ENCODE results near the gene SEPSECS. TPM values are rescaled to one million over a fixed set of nuclear protein-coding genes. Genes with fewer than 3 reads are reported as not detected.

SEPSECS gene
- total RNA-seq, 4 donors from 2014 or later, result 6.9 to 22.8 (median 10.4) TPM

DNA sequence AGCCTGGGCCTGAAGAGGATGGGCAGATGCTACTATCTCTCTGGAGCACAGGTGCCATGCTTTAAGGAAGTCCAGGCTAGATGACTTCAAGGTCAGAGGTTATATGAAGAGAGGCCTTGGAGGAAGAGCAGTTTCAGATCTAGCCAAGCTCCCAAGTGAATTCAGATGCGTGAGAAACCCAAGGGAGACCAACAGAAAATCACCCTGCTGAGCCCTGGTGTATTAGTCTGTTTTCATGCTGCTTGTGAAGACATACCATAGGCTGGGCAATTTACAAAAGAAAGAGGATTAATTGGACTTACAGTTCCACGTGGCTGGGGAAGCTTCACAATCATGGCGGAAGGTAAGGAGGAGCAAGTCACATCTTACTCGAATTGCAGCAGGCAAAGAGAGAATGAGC is 81.7 kb downstream of the SEPSECS start:
- no peak overlapping the region for H3K4me3 ChIP-seq
- H3K36me3 ChIP-seq, result no peaks in the 10 kb centered on the region
- DNase-seq, result no peak
- no peaks in the 10 kb centered on the region for H3K4me1 ChIP-seq
- TF ChIP-seq, protein P1, sequence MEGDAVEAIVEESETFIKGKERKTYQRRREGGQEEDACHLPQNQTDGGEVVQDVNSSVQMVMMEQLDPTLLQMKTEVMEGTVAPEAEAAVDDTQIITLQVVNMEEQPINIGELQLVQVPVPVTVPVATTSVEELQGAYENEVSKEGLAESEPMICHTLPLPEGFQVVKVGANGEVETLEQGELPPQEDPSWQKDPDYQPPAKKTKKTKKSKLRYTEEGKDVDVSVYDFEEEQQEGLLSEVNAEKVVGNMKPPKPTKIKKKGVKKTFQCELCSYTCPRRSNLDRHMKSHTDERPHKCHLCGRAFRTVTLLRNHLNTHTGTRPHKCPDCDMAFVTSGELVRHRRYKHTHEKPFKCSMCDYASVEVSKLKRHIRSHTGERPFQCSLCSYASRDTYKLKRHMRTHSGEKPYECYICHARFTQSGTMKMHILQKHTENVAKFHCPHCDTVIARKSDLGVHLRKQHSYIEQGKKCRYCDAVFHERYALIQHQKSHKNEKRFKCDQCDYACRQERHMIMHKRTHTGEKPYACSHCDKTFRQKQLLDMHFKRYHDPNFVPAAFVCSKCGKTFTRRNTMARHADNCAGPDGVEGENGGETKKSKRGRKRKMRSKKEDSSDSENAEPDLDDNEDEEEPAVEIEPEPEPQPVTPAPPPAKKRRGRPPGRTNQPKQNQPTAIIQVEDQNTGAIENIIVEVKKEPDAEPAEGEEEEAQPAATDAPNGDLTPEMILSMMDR (IDR thresholded peaks at IDR 0.05), result no peak
- no peak for TF ChIP-seq POLR2A (IDR thresholded peaks at IDR 0.05)
- intact Hi-C loops (cut with DNase I; ENCODE audit: low total_unique reads), result no loop called here
- no peaks in the 10 kb centered on the region for H3K9me3 ChIP-seq
- H3K27me3 ChIP-seq, result no peaks in the 10 kb centered on the region
- no peak overlapping the region for H3K27ac ChIP-seq

DNA sequence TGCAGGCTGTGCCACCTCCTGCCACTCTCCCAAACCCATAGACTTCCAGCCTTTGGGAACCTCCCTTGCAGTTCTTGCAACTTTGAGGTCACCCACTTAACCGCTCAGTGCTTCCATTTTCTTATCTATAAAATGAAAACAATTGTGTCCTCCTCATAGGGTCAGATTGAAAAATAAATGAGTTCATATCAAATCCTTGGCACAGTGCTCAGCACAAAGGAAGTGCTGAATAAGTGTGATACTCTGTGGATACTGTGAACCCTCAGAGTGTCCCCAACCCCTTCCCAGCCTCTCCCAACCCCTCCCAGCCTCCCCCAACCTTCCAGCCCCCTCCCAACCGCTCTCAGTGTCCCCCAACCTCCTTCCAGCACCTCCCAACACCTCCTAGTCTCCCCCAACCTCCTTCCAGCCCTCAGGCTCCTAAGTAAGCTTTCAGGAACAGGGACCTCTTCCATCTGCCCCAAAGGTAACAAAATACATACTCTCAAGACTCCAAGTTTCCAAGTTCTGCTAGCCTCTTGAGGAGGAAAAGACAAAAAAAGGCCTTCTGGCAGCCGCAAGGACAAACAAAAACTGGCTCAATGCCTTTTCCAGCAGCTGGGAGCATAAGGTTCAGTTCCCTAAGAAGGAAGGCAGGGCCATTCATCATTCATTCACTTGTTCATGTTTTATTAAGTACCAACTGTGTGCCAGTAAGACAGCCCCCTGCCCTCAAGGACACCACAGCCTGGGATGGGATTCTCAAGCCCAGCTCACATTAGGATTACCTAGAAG is 83.4 kb downstream of the SEPSECS start:
- TF ChIP-seq, protein P1 (IDR thresholded peaks at IDR 0.05), result no peak
- no peak for TF ChIP-seq POLR2A (IDR thresholded peaks at IDR 0.05)
- Histone ChIP-seq H3K4me1 (no peaks in the 10 kb centered on the region), H3K9me3 (no peaks in the 10 kb centered on the region), H3K36me3 (no peaks in the 10 kb centered on the region), H3K27me3 (no peaks in the 10 kb centered on the region), H3K27ac (no peak overlapping the region), H3K4me3 (no peak overlapping the region)
- DNase-seq, result no peak
- intact Hi-C loops (cut with DNase I; ENCODE audit: low total_unique reads), result no loop called here

DNA sequence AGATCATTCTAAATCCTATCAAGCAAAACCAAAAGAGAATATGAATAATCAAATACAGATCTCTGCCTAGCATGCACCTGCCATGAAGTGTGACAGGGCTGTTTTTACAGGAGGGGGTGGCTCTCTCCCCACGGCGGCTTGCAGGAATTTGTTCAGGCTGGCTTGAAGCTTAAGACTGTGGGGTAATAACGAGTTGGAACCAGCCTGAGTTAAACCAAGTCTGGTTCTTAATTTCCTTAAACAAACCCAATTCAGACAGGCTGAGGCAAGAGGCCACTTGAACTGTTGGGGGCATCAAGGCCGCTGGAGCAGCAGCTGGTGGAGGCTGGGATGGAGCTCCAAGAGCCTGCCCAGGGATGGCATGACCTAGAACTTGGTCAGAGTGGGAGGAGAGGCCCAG is 84.4 kb downstream of the SEPSECS start:
- DNase-seq, result no peak
- Histone ChIP-seq H3K36me3 (no peaks in the 10 kb centered on the region), H3K27me3 (no peaks in the 10 kb centered on the region), H3K9me3 (no peaks in the 10 kb centered on the region), H3K4me1 (no peaks in the 10 kb centered on the region), H3K4me3 (no peak overlapping the region), H3K27ac (no peak overlapping the region)
- intact Hi-C loops (cut with DNase I; ENCODE audit: low total_unique reads), result no loop called here
- TF ChIP-seq, protein P1 (IDR thresholded peaks at IDR 0.05), result no peak
- TF ChIP-seq POLR2A (IDR thresholded peaks at IDR 0.05), result no peak

DNA sequence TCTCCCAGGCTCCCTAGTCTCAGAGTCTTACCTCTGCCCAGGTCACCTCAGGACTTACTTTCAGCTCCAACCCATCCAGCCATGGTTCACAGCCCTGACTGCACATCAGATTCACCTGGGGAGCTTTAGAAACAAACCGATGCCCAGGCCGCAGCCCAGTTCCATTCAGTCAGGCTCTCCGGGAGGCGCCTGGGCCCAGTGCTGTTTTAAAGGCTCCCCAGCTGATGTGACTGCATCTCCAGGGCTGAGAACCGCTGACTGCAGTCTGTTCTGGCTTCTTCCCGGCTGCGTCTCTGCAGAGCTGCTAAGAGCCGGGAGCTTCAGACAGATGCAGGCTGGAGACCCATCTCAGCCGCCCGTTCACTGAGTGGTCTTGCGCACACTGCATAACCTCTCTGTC is 85.1 kb downstream of the SEPSECS start:
- no peaks in the 10 kb centered on the region for H3K9me3 ChIP-seq
- H3K27me3 ChIP-seq, result no peaks in the 10 kb centered on the region
- no peaks in the 10 kb centered on the region for H3K36me3 ChIP-seq
- DNase-seq, result no peak
- no peak overlapping the region for H3K4me3 ChIP-seq
- no peak overlapping the region for H3K27ac ChIP-seq
- TF ChIP-seq, protein P1 (IDR thresholded peaks at IDR 0.05), result no peak
- TF ChIP-seq POLR2A (IDR thresholded peaks at IDR 0.05), result no peak
- intact Hi-C loops (cut with DNase I; ENCODE audit: low total_unique reads), result no loop called here
- H3K4me1 ChIP-seq, result no peaks in the 10 kb centered on the region

DNA sequence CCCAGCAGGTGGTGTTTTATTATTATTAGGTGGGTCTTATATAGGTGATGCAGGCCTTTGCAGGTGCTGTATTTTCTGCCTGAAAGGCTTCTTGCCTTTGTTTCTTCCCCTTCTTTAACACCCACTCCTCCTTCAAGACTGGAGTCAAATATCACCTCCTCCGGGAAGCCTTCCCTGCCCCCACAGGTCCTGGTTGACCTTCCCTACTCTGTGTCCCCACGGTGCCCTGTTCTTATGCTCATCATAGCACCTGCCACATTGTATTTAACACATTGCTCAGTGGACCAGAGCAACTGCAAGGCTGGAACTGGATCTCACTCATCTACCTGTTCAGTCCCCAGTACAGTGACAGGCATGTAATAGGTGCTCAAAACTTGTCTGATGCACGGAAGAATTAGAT is 89.7 kb downstream of the SEPSECS start:
- H3K4me1 ChIP-seq, result peaks cover 0 to under 1% of the 10 kb centered on the region in 2 donors
- TF ChIP-seq POLR2A (IDR thresholded peaks at IDR 0.05), result no peak
- TF ChIP-seq, protein P1 (IDR thresholded peaks at IDR 0.05), result no peak
- H3K27me3 ChIP-seq, result no peaks in the 10 kb centered on the region
- intact Hi-C loops (cut with DNase I; ENCODE audit: low total_unique reads), result no loop called here
- H3K27ac ChIP-seq, result no peak overlapping the region
- H3K9me3 ChIP-seq, result no peaks in the 10 kb centered on the region
- H3K36me3 ChIP-seq, result no peaks in the 10 kb centered on the region
- no peak for DNase-seq
- H3K4me3 ChIP-seq, result no peak overlapping the region

Other genes starting within 250 kb of the SEPSECS start
- 100 to 1,000 TPM in 2 of 4 donors, 10 to 100 TPM in 2; 18.7 to 462 (median 69.3) TPM for gene CCDC149, start 247.4 kb downstream of the SEPSECS start, total RNA-seq
- gene LGI2, start 129.5 kb downstream of the SEPSECS start, total RNA-seq, result 10 to 100 TPM in 2 of 4 donors, 1 to 10 TPM in 2; 2.3 to 23.7 (median 14.0) TPM
- 10 to 100 TPM in 3 of 4 donors, 1 to 10 TPM in 1; 2.8 to 27.4 (median 18.2) TPM for gene PI4K2B, start 73.6 kb upstream of the SEPSECS start, total RNA-seq
- gene ZCCHC4, start 152.3 kb upstream of the SEPSECS start, total RNA-seq, result 10 to 100 TPM in 2 of 4 donors, 1 to 10 TPM in 2; 5.6 to 33.3 (median 11.1) TPM
- gene ANAPC4, start 216.8 kb upstream of the SEPSECS start, total RNA-seq, result 10 to 100 TPM; 40.0 to 70.5 (median 55.5) TPM